PFSK-1 (cell line): ENCODE measurements around the gene HLCS.

ENCODE experiments used
- FOXP2 ChIP-seq: optimal IDR thresholded peaks from 2 replicates; pipeline ENCODE3; 2011; ENCODE audit warnings: borderline replicate concordance, control low read depth, inconsistent platforms; ENCODE audit not compliant: insufficient read depth; ENCODE audit errors: extremely low read length, extremely low read depth
- POLR2AphosphoS5 ChIP-seq: IDR thresholded peaks from 2 replicates; pipeline ENCODE4 v1.6.1; 2012; ENCODE audit warnings: low read depth, mild to moderate bottlenecking, control low read depth, low read length, moderate library complexity
- REST ChIP-seq, 2 experiments: IDR thresholded peaks; 2 replicates each; pipeline versions ENCODE4 v1.6.1 to v1.8.0; 2011 to 2012; ENCODE audit warnings: low read depth in 2 of 2, low read length in 2 of 2, control low read depth in 1 of 2, inconsistent platforms in 1 of 2, mild to moderate bottlenecking in 1 of 2, moderate library complexity in 1 of 2; ENCODE audit not compliant: insufficient read depth in 1 of 2
- SIN3A ChIP-seq: IDR thresholded peaks from 2 replicates; pipeline ENCODE4 v1.6.1; 2012; ENCODE audit warnings: mild to moderate bottlenecking, low read length, moderate library complexity, borderline replicate concordance; ENCODE audit not compliant: insufficient read depth
- TAF1 ChIP-seq: IDR thresholded peaks from 2 replicates; pipeline ENCODE4 v1.6.1; 2012; ENCODE audit warnings: low read length, control low read depth, borderline replicate concordance; ENCODE audit not compliant: insufficient read depth

GRCh38 chr21:36747041-36747814, 219.2 kb downstream of the HLCS start:
- TF ChIP-seq POLR2AphosphoS5 (no peak), TAF1 (no peak), REST (IDR thresholded peaks at IDR 0.05; ENCODE audit: insufficient read depth in 1 of 2, low read depth in 2 of 2, low read length in 2 of 2) (no peak), SIN3A (no peak), FOXP2 (no peak)
